ENCODE measurements around the gene C11orf58.

C11orf58 gene

GRCh38 chr11:16790486-16791190 lies 52.2 kb downstream of the C11orf58 start:
- no peak for DNase-seq (ENCODE audit: low read depth in 1 of 2, low spot score in 1 of 2)
- no peak for TF ChIP-seq JUND (IDR thresholded peaks at IDR 0.05; ENCODE audit: low read depth)
- in situ Hi-C loops (cut with HindIII; ENCODE audit: low pct_unique_long_range_greater_than_20kb, low sequenced_read_pairs), result no loop called here

- DNase-seq (ENCODE audit: low read depth in 1 of 2, low spot score in 1 of 2), result no peak
- in situ Hi-C loops (cut with HindIII; ENCODE audit: low pct_unique_long_range_greater_than_20kb, low sequenced_read_pairs), result no loop called here
- no peak for TF ChIP-seq JUND (IDR thresholded peaks at IDR 0.05; ENCODE audit: low read depth)
These were observed 52.9 kb downstream of the C11orf58 start for GRCh38 chr11:16791191-16791961.

- in situ Hi-C loops (cut with HindIII; ENCODE audit: low pct_unique_long_range_greater_than_20kb, low sequenced_read_pairs), result no loop called here
- no peak for DNase-seq (ENCODE audit: low read depth in 1 of 2, low spot score in 1 of 2)
- TF ChIP-seq JUND (IDR thresholded peaks at IDR 0.05; ENCODE audit: low read depth), result no peak
These were observed 54.0 kb downstream of the C11orf58 start for GRCh38 chr11:16792426-16792825.

- in situ Hi-C loops (cut with HindIII; ENCODE audit: low pct_unique_long_range_greater_than_20kb, low sequenced_read_pairs), result no loop called here
- DNase-seq (ENCODE audit: low read depth in 1 of 2, low spot score in 1 of 2), result no peak
- TF ChIP-seq JUND (IDR thresholded peaks at IDR 0.05; ENCODE audit: low read depth), result no peak
These were observed 54.6 kb downstream of the C11orf58 start for GRCh38 chr11:16793009-16793408.

GRCh38 chr11:16793511-16793910 lies 55.1 kb downstream of the C11orf58 start:
- TF ChIP-seq JUND (IDR thresholded peaks at IDR 0.05; ENCODE audit: low read depth), result no peak
- no peak for DNase-seq (ENCODE audit: low read depth in 1 of 2, low spot score in 1 of 2)
- in situ Hi-C loops (cut with HindIII; ENCODE audit: low pct_unique_long_range_greater_than_20kb, low sequenced_read_pairs), result no loop called here

GRCh38 chr11:16794047-16794818 lies 55.8 kb downstream of the C11orf58 start:
- TF ChIP-seq JUND (IDR thresholded peaks at IDR 0.05; ENCODE audit: low read depth), result no peak
- in situ Hi-C loops (cut with HindIII; ENCODE audit: low pct_unique_long_range_greater_than_20kb, low sequenced_read_pairs), result no loop called here

GRCh38 chr11:16795146-16795545 lies 56.7 kb downstream of the C11orf58 start:
- no peak for TF ChIP-seq JUND (IDR thresholded peaks at IDR 0.05; ENCODE audit: low read depth)
- in situ Hi-C loops (cut with HindIII; ENCODE audit: low pct_unique_long_range_greater_than_20kb, low sequenced_read_pairs), result no loop called here
- DNase-seq (ENCODE audit: low read depth in 1 of 2, low spot score in 1 of 2), result no peak

More at GRCh38 chr11:16794047-16794818, 55.8 kb downstream of the C11orf58 start:
- DNase-seq (ENCODE audit: low read depth in 1 of 2, low spot score in 1 of 2), result no peak

- TF ChIP-seq JUND (IDR thresholded peaks at IDR 0.05; ENCODE audit: low read depth), result no peak
- DNase-seq (ENCODE audit: low read depth in 1 of 2, low spot score in 1 of 2), result no peak
- in situ Hi-C loops (cut with HindIII; ENCODE audit: low pct_unique_long_range_greater_than_20kb, low sequenced_read_pairs), result no loop called here
These were observed 57.9 kb downstream of the C11orf58 start for GRCh38 chr11:16796311-16796710.

- no peak for TF ChIP-seq JUND (IDR thresholded peaks at IDR 0.05; ENCODE audit: low read depth)
- in situ Hi-C loops (cut with HindIII; ENCODE audit: low pct_unique_long_range_greater_than_20kb, low sequenced_read_pairs), result no loop called here
- no peak for DNase-seq (ENCODE audit: low read depth in 1 of 2, low spot score in 1 of 2)
These were observed 59.3 kb downstream of the C11orf58 start for GRCh38 chr11:16797776-16798175.

GRCh38 chr11:16799221-16799620 lies 60.8 kb downstream of the C11orf58 start:
- DNase-seq (ENCODE audit: low read depth in 1 of 2, low spot score in 1 of 2), result no peak
- no peak for TF ChIP-seq JUND (IDR thresholded peaks at IDR 0.05; ENCODE audit: low read depth)
- in situ Hi-C loops (cut with HindIII; ENCODE audit: low pct_unique_long_range_greater_than_20kb, low sequenced_read_pairs), result no loop called here

- in situ Hi-C loops (cut with HindIII; ENCODE audit: low pct_unique_long_range_greater_than_20kb, low sequenced_read_pairs), result no loop called here
- no peak for DNase-seq (ENCODE audit: low read depth in 1 of 2, low spot score in 1 of 2)
- no peak for TF ChIP-seq JUND (IDR thresholded peaks at IDR 0.05; ENCODE audit: low read depth)
These were observed 61.4 kb downstream of the C11orf58 start for GRCh38 chr11:16799890-16800289.

- TF ChIP-seq JUND (IDR thresholded peaks at IDR 0.05; ENCODE audit: low read depth), result no peak
These were observed 61.9 kb downstream of the C11orf58 start for GRCh38 chr11:16800382-16800781.

More at GRCh38 chr11:16800382-16800781, 61.9 kb downstream of the C11orf58 start:
- no peak for DNase-seq (ENCODE audit: low read depth in 1 of 2, low spot score in 1 of 2)
- in situ Hi-C loops (cut with HindIII; ENCODE audit: low pct_unique_long_range_greater_than_20kb, low sequenced_read_pairs), result no loop called here
